Activated T-helper 1 cell treated with anti-CD3 and anti-CD28 coated beads, Interleukin-2, amount 50 U/mL, for 16 hours (primary cell): ENCODE results near the gene XXYLT1.

Experiments
- DNase-seq, 2 donors: peaks; one replicate each; pipeline ENCODE4 v3.0.0-alpha.2; 2020; ENCODE audit warnings: low read depth in 1 of 2, low spot score in 1 of 2

The XXYLT1 gene

GRCh38 chr3:195267096-195267495 lies 3.9 kb downstream of the XXYLT1 start:
- no peak for DNase-seq

GRCh38 chr3:195266428-195266827 lies 4.5 kb downstream of the XXYLT1 start:
- DNase-seq: no peak

- DNase-seq: no peak
These were observed 5.5 kb downstream of the XXYLT1 start for GRCh38 chr3:195265363-195265976.

GRCh38 chr3:195263925-195264600 lies 6.9 kb downstream of the XXYLT1 start:
- DNase-seq: no peak

DNA sequence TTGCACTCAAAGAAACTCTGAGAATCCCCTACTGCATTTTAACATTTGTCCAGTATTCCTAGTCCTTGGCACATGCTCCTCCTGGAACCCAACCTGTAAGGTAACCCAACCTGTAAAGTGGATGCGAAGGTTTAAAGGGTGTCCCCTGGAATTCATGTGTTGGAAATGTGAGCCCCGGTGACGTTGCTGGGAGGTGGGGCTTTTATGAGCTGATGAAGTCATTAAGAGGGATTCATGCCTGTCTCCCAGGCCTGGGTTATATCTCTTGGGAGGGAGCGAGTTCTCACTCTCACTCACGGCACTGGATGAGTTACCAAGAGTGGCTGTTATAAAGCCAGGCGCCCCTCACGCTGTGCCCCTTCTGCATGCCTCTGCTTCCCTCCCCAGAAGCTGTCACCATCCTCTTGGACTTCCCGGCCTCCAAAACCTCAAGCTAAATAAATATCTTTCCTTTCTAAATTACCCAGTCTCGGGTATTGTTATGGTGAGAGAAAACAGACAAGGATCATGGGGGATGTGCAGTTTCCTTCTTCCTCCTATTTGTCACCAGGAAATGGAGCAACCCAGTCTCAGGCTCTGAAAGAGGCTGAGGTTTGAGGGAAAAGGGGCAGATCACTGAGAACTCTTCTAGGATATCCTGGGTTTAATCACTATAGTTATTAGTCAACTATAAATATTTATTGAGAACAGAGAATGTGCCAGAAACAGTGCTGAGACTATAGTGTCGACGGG lies 7.6 kb downstream of the XXYLT1 start:
- DNase-seq: no peak

- DNase-seq: no peak
These were observed 9.0 kb downstream of the XXYLT1 start for GRCh38 chr3:195261925-195262324.

DNA sequence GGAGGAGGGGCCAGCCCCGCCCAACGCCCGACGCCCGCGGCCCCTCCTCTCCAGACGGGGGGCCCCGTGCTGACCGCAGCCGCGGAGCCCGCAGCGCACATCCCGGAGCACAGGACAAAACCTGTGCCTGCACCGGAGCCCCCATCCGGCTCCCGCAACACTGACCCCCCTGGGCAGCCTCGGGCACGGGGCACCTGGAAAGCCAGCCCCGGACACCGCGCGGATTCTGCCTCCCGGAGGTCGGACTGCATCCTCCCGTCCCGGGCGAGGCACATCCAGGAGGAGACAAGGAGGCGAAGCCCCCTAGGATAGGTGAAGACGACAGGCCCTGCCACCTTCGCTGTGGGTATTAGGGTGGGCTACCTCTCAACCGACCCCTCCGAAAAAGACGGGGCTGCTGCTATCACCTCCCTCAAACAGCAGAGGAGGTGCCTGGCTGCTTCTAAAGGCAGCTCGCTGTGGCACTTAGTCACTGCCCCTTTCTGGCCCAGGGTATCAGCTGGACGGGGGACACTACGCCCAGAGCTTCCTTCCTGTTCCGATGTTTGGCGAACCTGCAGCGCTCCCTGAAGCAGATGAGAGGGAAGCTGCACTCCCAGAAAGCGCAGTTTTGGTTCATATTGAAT lies 10.6 kb downstream of the XXYLT1 start:
- DNase-seq: no peak

- DNase-seq: peak; percentile 63 to 81
These were observed 11.3 kb downstream of the XXYLT1 start for GRCh38 chr3:195259475-195260279.

DNA sequence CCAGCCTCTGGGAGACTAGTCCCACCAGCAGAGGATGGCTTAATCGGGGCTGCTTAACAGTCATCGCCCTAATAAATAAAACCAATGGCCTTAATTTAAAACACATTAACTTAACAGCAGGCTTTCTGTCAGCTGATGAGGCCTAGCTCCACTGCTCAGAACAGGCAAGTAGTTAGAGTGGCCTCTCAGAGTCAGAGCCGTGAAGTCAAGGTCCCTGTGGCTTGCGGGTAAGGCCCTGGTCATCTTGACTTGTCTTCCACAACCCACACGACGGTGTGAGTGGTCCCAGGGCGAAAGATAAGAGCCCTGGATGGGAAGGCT lies 11.8 kb downstream of the XXYLT1 start:
- no peak for DNase-seq

DNA sequence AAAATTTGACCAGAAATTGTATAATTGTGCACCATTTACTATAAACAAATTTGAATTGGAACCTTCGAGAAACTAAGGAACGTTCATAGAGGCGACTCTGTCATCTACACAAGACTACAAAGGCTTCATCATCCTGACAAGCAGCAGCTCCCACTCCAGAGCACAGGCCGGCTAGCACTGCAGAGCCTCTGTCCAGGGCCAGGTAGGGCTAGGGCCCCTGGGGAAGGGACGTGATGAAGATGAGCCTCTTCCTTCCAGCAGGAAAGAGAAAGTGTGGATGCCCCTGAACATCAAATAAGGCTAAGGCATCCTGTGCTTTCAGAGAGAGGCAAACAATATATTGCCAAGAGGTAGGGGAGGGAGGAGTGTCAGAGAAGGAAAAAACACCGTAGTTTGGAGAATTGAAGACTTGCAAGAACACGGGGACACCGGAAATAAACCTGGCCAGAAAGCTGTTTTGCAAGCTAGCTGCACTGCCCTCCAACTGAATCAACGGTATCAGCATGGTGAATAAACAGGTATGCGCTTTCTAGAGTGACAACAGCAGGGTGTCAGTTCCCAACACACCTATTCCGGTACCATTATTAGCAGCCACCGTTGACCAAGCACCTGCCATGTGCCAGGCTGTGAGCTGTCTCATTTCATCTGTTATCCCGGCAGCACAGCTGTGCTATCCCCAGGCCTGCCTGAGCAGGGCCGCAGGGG lies 12.4 kb downstream of the XXYLT1 start:
- DNase-seq: no peak

DNA sequence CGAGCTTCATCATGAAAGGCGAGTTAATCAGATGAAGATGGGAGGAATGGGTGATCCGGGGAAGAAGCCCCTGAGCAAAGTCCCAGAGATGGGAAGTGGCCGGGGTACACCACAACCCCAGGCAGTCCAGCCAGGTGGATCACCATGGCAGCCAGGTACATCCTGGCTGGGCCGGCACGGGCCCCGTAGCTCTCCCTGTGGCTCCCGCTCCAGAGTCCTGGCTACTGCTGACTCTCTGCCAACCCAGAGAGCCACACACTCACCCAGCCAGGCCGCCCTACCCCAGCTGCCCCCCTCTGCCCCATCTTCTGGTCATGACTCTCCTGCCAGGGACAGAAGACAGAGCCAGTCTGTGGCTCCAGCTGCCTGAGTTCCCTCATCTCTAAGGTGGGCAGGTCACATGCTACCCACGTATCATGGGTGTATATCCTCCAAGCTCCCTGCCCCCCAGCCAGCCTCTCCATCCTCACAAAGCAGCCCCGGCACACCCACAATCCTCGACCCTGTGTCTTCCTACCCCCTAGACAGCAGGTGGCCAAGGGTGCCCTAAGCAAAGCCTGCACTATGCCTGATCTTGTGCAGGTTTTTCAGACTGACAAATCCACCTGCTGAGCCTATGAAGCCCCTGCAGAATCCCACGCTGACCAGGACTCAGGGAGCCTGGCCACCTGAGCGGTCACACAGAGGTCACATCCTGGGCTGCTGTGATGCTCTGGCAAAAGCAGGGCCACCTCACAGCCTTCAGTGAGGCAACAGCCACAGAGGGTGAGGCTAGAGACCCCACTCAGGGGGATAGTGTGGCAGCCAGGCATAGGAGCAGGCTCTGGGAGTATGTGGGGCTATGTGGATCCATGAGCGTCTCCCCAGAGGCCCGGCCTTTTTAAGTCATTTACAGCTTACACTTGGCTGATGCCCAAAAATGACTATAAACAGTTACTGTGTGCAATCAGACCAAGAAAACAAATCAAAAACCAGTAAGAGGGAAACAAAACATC lies 13.2 kb downstream of the XXYLT1 start:
- DNase-seq: no peak

GRCh38 chr3:195256639-195257453 lies 14.1 kb downstream of the XXYLT1 start:
- no peak for DNase-seq

DNA sequence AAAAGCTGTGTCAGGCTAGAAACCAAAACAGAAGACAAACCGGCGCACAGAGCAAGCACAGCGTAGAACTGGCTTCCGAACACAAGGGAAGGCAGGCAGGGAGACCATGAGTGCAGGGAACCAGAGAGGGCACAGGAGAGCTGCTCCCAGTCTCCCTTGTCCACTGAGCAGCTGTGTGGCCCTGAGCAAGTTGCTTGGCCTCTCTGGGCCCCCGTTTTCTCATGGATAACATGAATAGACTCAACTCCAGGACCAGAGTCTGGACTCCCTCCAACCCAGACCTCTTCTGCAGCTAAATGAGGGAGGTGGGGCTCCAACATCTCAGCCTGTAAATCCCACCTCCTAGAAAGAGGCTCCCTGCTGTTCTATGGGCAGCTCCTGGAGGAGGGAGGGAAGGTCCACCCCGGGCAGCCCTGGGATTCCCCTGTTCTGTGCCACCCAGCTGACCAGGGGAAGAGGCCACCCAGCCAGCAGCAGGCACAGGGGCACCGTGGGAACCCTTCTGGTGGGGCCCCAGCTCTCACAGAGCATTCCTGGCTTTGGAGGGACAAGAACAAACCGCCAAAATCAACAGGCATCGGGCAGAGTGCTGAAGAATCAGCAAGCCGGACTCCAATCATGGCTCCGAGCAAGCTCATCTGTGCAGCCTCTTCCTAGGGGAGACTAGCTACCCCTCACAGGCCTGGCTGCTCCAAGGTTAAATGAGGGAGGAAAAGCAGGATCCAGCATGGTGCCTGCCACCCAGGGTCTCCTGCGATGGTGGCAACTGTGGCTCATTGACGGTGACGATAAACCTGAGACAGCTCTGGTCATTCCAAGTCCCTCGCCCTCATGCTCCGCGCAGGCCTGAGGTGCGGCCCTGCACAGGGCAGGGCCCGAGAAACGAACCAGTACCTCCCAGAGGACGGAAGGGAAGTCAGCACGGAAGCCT lies 15.1 kb downstream of the XXYLT1 start:
- DNase-seq: no peak

GRCh38 chr3:195255176-195255500 lies 15.8 kb downstream of the XXYLT1 start:
- no peak for DNase-seq

GRCh38 chr3:195254454-195255175 lies 16.3 kb downstream of the XXYLT1 start:
- DNase-seq: no peak

GRCh38 chr3:195253923-195254432 lies 17.0 kb downstream of the XXYLT1 start:
- no peak for DNase-seq
